ENCODE results near the gene DLG5.

Gene DLG5

DNA sequence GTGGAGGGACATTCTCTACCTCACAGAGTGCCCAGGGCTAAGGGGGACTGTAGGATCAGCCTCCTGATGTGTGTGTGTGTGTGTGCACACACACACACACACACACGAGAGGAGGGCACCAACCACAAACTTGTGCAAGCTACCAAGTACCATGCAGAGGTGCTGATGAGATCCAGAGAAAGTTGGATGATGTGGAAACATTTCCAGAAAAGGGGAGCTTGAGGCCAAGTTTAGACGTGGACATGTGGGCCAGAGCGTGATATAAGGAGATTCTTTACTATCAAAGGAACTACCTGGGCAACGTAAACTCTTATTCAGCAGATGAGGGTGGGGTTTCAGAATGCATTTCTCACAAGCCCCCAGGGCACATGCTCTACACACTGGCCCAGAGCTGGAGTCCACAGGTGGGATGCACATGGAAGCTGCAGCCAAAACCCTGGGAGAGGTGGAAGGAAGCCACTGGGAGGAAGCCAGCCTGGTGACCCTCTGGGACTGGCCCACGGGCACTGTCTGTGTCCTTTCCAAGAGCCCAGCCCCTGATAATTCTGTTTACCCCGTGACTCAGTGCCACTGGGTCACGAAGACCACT lies 53.5 kb downstream of the DLG5 start:
- H3K9ac ChIP-seq (ENCODE audit: low read depth, low read length, poor library complexity, severe bottlenecking) = peak overlapping the region; percentile 54
- H3K9me2 ChIP-seq (replicated peaks; ENCODE audit: low read depth, low read length) = no peaks in the 10 kb centered on the region
- H3K4me1 ChIP-seq (ENCODE audit: insufficient read depth, low read length, poor library complexity, severe bottlenecking) = peaks cover 38% of the 10 kb centered on the region
- peaks cover 34% of the 10 kb centered on the region for H3K79me2 ChIP-seq (ENCODE audit: insufficient read depth, low read length)
- no peaks in the 10 kb centered on the region for H3K27me3 ChIP-seq (ENCODE audit: insufficient read depth, low read length, poor library complexity, severe bottlenecking)
- TF ChIP-seq, protein P1, sequence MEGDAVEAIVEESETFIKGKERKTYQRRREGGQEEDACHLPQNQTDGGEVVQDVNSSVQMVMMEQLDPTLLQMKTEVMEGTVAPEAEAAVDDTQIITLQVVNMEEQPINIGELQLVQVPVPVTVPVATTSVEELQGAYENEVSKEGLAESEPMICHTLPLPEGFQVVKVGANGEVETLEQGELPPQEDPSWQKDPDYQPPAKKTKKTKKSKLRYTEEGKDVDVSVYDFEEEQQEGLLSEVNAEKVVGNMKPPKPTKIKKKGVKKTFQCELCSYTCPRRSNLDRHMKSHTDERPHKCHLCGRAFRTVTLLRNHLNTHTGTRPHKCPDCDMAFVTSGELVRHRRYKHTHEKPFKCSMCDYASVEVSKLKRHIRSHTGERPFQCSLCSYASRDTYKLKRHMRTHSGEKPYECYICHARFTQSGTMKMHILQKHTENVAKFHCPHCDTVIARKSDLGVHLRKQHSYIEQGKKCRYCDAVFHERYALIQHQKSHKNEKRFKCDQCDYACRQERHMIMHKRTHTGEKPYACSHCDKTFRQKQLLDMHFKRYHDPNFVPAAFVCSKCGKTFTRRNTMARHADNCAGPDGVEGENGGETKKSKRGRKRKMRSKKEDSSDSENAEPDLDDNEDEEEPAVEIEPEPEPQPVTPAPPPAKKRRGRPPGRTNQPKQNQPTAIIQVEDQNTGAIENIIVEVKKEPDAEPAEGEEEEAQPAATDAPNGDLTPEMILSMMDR (conservative IDR thresholded peaks at IDR 0.05; ENCODE audit: low read length) = no peak
- no peak for TF ChIP-seq EZH2phosphoT487 (IDR thresholded peaks at IDR 0.05; ENCODE audit: borderline replicate concordance)
- peaks cover 6% of the 10 kb centered on the region; the same call in 1 of the 2 replicates for H3K36me3 ChIP-seq (ENCODE audit: insufficient read depth, low read length)
- H3K4me2 ChIP-seq (ENCODE audit: low read depth, low read length, poor library complexity, severe bottlenecking) = peak overlapping the region; percentile 78
- H4K20me1 ChIP-seq (ENCODE audit: insufficient read depth, low read length, poor library complexity, severe bottlenecking) = no peaks in the 10 kb centered on the region
- H2AFZ ChIP-seq (ENCODE audit: low read length) = no peak overlapping the region
- no peaks in the 10 kb centered on the region; the same call in 1 of the 2 replicates for H3F3A ChIP-seq (ENCODE audit: low read depth)
- no peaks in the 10 kb centered on the region for H3K9me3 ChIP-seq (ENCODE audit: insufficient read depth, low read depth, low read length)
- H3K4me3 ChIP-seq (ENCODE audit: low read length, poor library complexity, severe bottlenecking) = peak overlapping the region; percentile 63

DNA sequence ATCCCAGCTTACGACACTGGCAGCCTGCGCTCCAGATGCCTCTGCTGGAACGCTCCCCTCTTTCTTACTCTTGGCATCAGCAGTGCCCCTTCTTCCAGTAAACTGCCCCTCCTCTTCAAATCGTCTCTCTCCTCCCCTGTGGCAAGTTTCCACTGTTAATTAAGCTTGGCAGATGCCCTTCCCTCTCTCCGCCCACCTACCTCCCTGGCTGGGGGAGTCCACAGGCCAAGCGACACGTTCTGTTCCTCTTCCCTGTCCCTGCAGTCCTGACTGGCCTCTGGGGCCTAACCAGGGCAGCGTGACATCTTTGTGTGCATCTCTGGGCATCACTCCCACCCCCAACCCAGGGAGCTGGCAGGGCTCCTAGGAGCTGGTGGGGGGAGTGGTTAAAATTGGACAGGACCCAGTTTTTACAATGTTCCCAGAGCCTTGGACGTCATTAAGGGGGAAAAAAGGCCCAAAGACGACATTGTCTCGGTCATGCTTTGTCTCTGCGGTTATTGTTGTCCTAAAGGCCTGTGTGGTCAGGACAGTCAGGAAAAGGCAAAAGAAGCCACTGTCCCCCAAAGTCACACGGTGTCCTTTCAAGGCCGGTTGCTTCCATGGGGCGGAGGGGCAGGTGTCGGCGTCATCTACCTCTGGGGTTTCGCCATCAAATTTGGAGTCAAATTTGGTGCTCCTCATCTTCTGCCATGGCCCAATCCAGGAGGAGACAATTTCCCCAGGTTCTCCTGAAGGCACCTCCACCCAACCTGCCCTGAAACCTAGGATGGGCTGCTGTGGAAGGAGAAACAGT lies 54.2 kb downstream of the DLG5 start:
- TF ChIP-seq, protein P1 (conservative IDR thresholded peaks at IDR 0.05; ENCODE audit: low read length) = no peak
- no peak for TF ChIP-seq EZH2phosphoT487 (IDR thresholded peaks at IDR 0.05; ENCODE audit: borderline replicate concordance)
- Histone ChIP-seq H3K9me3 (ENCODE audit: insufficient read depth, low read depth, low read length) (no peaks in the 10 kb centered on the region), H3K4me2 (ENCODE audit: low read depth, low read length, poor library complexity, severe bottlenecking) (peak overlapping the region; percentile 78), H3K79me2 (ENCODE audit: insufficient read depth, low read length) (peaks cover 33% of the 10 kb centered on the region), H3K36me3 (ENCODE audit: insufficient read depth, low read length) (peaks cover 12% of the 10 kb centered on the region; the same call in 1 of the 2 replicates), H4K20me1 (ENCODE audit: insufficient read depth, low read length, poor library complexity, severe bottlenecking) (no peaks in the 10 kb centered on the region), H2AFZ (ENCODE audit: low read length) (no peak overlapping the region), H3K9me2 (replicated peaks; ENCODE audit: low read depth, low read length) (no peaks in the 10 kb centered on the region), H3K9ac (ENCODE audit: low read depth, low read length, poor library complexity, severe bottlenecking) (peak overlapping the region; percentile 54), H3K4me3 (ENCODE audit: low read length, poor library complexity, severe bottlenecking) (no peak overlapping the region), H3F3A (ENCODE audit: low read depth) (no peaks in the 10 kb centered on the region; the same call in 1 of the 2 replicates), H3K4me1 (ENCODE audit: insufficient read depth, low read length, poor library complexity, severe bottlenecking) (peaks cover 31% of the 10 kb centered on the region), H3K27me3 (ENCODE audit: insufficient read depth, low read length, poor library complexity, severe bottlenecking) (no peaks in the 10 kb centered on the region)

DNA sequence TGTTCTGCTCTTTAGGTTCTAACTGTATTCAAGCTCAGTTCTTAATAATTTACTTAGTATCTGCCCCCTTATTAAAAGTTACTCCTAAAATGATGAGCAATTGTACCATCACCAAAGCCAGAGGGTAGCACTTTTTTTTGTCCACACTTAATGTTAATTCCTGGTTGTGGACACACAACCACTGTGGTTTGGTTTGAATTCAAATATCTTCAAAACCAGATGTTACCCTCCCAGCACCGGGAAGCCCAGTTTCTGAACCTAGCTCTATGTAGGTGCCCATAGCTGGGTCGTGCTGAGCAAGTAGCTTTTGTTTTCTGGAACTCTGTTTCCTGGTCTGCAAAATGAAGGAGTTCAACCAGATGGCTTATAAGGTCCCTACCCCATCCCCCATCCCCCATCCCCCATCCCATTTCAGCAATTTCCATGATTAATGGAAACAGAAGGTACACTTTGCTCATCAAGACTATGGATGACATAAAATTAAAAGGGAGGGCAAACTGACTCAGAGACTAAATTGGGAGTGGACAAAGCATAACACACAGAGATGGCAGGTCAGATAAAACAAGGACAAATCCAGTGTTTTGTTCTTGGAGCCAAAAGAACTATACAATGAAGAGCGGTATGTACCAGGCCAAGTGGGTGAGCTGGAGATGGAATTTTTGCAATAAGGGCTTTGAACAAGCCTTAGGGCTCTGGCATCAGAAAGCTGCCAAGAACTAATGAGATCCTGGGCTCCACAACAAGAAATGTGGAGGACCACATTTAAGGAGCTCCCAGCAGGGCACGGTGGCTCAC lies 56.7 kb downstream of the DLG5 start:
- H3K9me3 ChIP-seq (ENCODE audit: insufficient read depth, low read depth, low read length) = no peaks in the 10 kb centered on the region
- no peaks in the 10 kb centered on the region; the same call in 1 of the 2 replicates for H3F3A ChIP-seq (ENCODE audit: low read depth)
- no peaks in the 10 kb centered on the region for H3K27me3 ChIP-seq (ENCODE audit: insufficient read depth, low read length, poor library complexity, severe bottlenecking)
- no peak overlapping the region for H3K4me2 ChIP-seq (ENCODE audit: low read depth, low read length, poor library complexity, severe bottlenecking)
- H3K79me2 ChIP-seq (ENCODE audit: insufficient read depth, low read length) = peaks cover 25% of the 10 kb centered on the region
- H3K4me1 ChIP-seq (ENCODE audit: insufficient read depth, low read length, poor library complexity, severe bottlenecking) = peaks cover 27% of the 10 kb centered on the region
- H3K4me3 ChIP-seq (ENCODE audit: low read length, poor library complexity, severe bottlenecking) = no peak overlapping the region
- H4K20me1 ChIP-seq (ENCODE audit: insufficient read depth, low read length, poor library complexity, severe bottlenecking) = no peaks in the 10 kb centered on the region
- TF ChIP-seq, protein P1 (conservative IDR thresholded peaks at IDR 0.05; ENCODE audit: low read length) = no peak
- TF ChIP-seq EZH2phosphoT487 (IDR thresholded peaks at IDR 0.05; ENCODE audit: borderline replicate concordance) = no peak
- peaks cover 29% of the 10 kb centered on the region; the same call in 1 of the 2 replicates for H3K36me3 ChIP-seq (ENCODE audit: insufficient read depth, low read length)
- H2AFZ ChIP-seq (ENCODE audit: low read length) = no peak overlapping the region
- no peak overlapping the region for H3K9ac ChIP-seq (ENCODE audit: low read depth, low read length, poor library complexity, severe bottlenecking)
- H3K9me2 ChIP-seq (replicated peaks; ENCODE audit: low read depth, low read length) = no peaks in the 10 kb centered on the region

Data from Loucy (cell line).